Smooth muscle cell (in vitro differentiated cells): ENCODE data around the gene BICD2. TPM values are rescaled to one million over a fixed set of nuclear protein-coding genes. Genes with fewer than 3 reads are reported as not detected.

Experiments used
- DNase-seq: peaks from one replicate; lab custom pipeline; 2025; ENCODE audit not compliant: unreplicated experiment; lab: John Stamatoyannopoulos, UW
- H2AFZ ChIP-seq: fragments of 200-600 bp; sonication (generic); 2 replicates; pipeline ENCODE4 v1.6.0; 2016; ENCODE audit warnings: antibody characterized with exemption, low read depth, mild to moderate bottlenecking
- H3F3A ChIP-seq: fragments of 200-600 bp; sonication (generic); 2 replicates; pipeline ENCODE4 v1.6.0; 2017; ENCODE audit warnings: antibody characterized with exemption, low read depth
- H3K27ac ChIP-seq: fragments of 200-600 bp; sonication (generic); 2 replicates; pipeline ENCODE4 v1.5.1; 2016; ENCODE audit warnings: low read depth, mild to moderate bottlenecking
- H3K27me3 ChIP-seq: fragments of 200-600 bp; sonication (generic); 2 replicates; pipeline ENCODE4 v1.6.1; 2016; ENCODE audit warnings: low read depth, mild to moderate bottlenecking
- H3K36me3 ChIP-seq: fragments of 200-600 bp; sonication (generic); 2 replicates; pipeline ENCODE4 v1.5.1; 2016; ENCODE audit warnings: low read depth
- H3K4me1 ChIP-seq: fragments of 200-600 bp; sonication (generic); 2 replicates; pipeline ENCODE4 v1.5.1; 2016; ENCODE audit warnings: low read depth
- H3K4me2 ChIP-seq: fragments of 200-600 bp; sonication (generic); 2 replicates; pipeline ENCODE4 v1.6.0; 2016; ENCODE audit warnings: mild to moderate bottlenecking
- H3K4me3 ChIP-seq: fragments of 200-600 bp; sonication (generic); 2 replicates; pipeline ENCODE4 v1.5.1; 2016; ENCODE audit warnings: mild to moderate bottlenecking
- H3K79me2 ChIP-seq: fragments of 200-600 bp; sonication (generic); 2 replicates; pipeline ENCODE4 v1.6.0; 2016; ENCODE audit warnings: low read depth, mild to moderate bottlenecking
- H3K9ac ChIP-seq: fragments of 200-600 bp; sonication (generic); 2 replicates; pipeline ENCODE4 v1.6.0; 2016; ENCODE audit warnings: low read depth
- H3K9me3 ChIP-seq: fragments of 200-600 bp; sonication (generic); replicated peaks from 2 replicates; pipeline ENCODE4 v1.5.1; 2016; ENCODE audit warnings: low read depth
- H4K20me1 ChIP-seq: fragments of 200-600 bp; sonication (generic); 2 replicates; pipeline ENCODE4 v1.6.0; 2016; ENCODE audit warnings: low read depth
- WGBS: methylation state at CpG from one replicate; pipeline ENCODE4 v1.1.7; 2016; ENCODE audit warnings: low lambda C conversion rate; 5-methylcytosine and 5-hydroxymethylcytosine counted together
- polyA plus RNA-seq: library from polyadenylated mRNA; unstranded; fragments of >200 nt; fragmentation: Nextera tagmentation; extraction: Ambion mirVana; gene quantifications from 2 replicates; pipeline ENCODE4 v1.2.1, GENCODE V29; 2016
- total RNA-seq: library from RNA; depleted of rRNA; stranded (reverse); fragments of >200 nt; gene quantifications from 2 replicates; pipeline ENCODE4 v1.2.3, GENCODE V29; 2014
- TF ChIP-seq, protein P1 (sequence below): fragments of 200-600 bp; sonication (generic); IDR thresholded peaks from 2 replicates; pipeline ENCODE4 v1.5.1; 2017; ENCODE audit warnings: borderline replicate concordance, mild to moderate bottlenecking, antibody characterized with exemption; ENCODE audit not compliant: insufficient read depth, poor library complexity, severe bottlenecking

The BICD2 gene
- total and polyA plus RNA-seq, 2 experiments from 2014 or later, result 28.1 to 29.1 TPM

DNA sequence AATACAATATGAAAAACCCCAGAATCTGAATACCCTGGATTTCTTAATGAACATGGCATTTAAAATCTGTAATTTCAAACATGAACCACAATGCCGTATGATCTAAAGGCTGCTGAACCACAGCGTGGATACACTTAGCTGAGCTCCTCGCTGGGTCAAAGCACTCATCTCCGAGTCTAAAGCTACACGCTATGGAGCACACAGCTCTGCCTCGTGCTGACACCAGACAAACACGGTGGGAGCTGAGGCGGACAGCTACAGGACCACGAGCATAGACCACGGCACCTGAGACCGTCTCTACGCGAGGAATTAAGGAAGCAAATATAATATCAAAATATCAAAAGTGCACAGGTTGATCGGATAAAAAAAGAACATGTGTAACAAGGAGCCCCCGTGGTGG is 51.9 kb downstream of the BICD2 start:
- Histone ChIP-seq H2AFZ (no peak overlapping the region), H3K4me2 (no peak overlapping the region), H3K36me3 (no peaks in the 10 kb centered on the region), H3F3A (no peaks in the 10 kb centered on the region), H3K9ac (no peak overlapping the region), H3K27ac (no peak overlapping the region), H3K4me1 (no peaks in the 10 kb centered on the region), H3K9me3 (no peaks in the 10 kb centered on the region), H3K79me2 (no peaks in the 10 kb centered on the region), H3K27me3 (no peaks in the 10 kb centered on the region), H4K20me1 (peaks cover 32% of the 10 kb centered on the region), H3K4me3 (no peak overlapping the region)
- TF ChIP-seq, protein P1, sequence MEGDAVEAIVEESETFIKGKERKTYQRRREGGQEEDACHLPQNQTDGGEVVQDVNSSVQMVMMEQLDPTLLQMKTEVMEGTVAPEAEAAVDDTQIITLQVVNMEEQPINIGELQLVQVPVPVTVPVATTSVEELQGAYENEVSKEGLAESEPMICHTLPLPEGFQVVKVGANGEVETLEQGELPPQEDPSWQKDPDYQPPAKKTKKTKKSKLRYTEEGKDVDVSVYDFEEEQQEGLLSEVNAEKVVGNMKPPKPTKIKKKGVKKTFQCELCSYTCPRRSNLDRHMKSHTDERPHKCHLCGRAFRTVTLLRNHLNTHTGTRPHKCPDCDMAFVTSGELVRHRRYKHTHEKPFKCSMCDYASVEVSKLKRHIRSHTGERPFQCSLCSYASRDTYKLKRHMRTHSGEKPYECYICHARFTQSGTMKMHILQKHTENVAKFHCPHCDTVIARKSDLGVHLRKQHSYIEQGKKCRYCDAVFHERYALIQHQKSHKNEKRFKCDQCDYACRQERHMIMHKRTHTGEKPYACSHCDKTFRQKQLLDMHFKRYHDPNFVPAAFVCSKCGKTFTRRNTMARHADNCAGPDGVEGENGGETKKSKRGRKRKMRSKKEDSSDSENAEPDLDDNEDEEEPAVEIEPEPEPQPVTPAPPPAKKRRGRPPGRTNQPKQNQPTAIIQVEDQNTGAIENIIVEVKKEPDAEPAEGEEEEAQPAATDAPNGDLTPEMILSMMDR, result no peak
- 97% methylated on average over 15 of the region's 15 CpGs for WGBS
- no peak for DNase-seq

DNA sequence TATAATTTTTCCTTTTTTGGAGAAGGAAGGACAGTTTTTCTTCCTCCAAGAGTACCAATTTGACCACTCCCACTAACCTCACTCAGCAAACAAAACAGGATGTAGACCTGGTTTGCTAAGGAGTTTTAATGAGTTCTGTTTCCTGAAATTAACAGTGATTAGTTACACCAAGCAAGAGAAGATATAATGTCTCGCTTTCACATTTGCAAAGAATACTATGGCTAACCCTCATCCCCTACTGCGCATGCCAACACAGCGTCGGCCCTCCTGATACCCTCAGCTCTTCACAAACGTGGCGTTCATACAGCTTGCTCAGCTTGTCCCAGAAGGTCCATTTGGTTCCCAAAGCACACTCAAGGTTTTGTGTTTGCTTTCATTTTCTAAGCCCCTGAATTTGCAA is 52.8 kb downstream of the BICD2 start:
- WGBS, result 97% methylated on average over 6 of the region's 6 CpGs
- Histone ChIP-seq H3K27ac (no peak overlapping the region), H3K4me1 (no peaks in the 10 kb centered on the region), H3F3A (no peaks in the 10 kb centered on the region), H3K36me3 (no peaks in the 10 kb centered on the region), H3K4me2 (no peak overlapping the region), H3K4me3 (no peak overlapping the region), H4K20me1 (peaks cover 29% of the 10 kb centered on the region), H3K79me2 (no peaks in the 10 kb centered on the region), H2AFZ (no peak overlapping the region), H3K27me3 (no peaks in the 10 kb centered on the region), H3K9ac (no peak overlapping the region), H3K9me3 (no peaks in the 10 kb centered on the region)
- no peak for DNase-seq
- TF ChIP-seq, protein P1, result no peak

DNA sequence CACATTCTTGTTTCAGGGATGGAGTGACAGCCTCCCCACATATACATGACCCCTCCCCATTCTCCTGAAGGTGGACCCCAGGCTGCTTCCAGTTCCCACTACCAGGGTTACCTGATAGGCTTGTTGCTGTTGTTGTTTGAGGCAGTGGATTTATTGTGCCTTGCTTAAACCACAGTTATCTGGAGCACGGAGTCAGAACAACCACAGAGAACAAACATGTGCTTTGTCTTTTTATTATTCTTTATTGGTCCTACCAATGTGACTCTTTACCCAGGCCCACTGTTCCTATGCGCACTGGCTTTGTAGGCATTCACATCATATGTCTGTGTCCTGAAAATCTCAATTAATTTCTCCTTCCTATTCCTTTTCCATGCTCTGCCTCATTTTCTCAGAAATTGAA is 53.5 kb downstream of the BICD2 start:
- Histone ChIP-seq H3K27me3 (no peaks in the 10 kb centered on the region), H3K4me3 (no peak overlapping the region), H3K4me2 (no peak overlapping the region), H3K9me3 (no peaks in the 10 kb centered on the region), H3K9ac (no peak overlapping the region), H3F3A (no peaks in the 10 kb centered on the region), H2AFZ (no peak overlapping the region), H3K4me1 (no peaks in the 10 kb centered on the region), H3K79me2 (no peaks in the 10 kb centered on the region), H4K20me1 (peaks cover 22% of the 10 kb centered on the region), H3K36me3 (no peaks in the 10 kb centered on the region), H3K27ac (no peak overlapping the region)
- TF ChIP-seq, protein P1, result no peak
- 83% methylated on average over 2 of the region's 2 CpGs for WGBS
- DNase-seq, result no peak

DNA sequence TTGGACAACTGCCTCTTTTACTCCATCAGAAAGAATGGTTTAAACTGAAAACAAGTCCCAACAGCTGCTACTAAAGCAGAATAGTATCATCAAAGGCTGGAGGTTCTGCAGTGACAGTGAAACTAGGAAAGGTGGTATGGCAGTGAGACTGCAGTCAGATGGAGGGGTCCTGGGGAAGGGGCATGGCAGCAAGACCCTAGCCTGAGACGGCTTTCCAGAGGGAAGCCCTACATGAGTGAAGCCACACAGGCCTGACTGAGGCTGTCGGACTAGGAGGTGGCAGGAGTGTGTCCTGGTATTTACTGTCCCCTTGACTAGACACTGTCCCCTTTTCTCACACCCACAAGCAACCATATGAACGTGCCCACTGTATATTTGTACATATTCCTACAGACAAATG is 54.3 kb downstream of the BICD2 start:
- TF ChIP-seq, protein P1, result no peak
- no peaks in the 10 kb centered on the region for H3K9me3 ChIP-seq
- H3K27me3 ChIP-seq, result no peaks in the 10 kb centered on the region
- H3K4me2 ChIP-seq, result no peak overlapping the region
- peaks cover 14% of the 10 kb centered on the region for H4K20me1 ChIP-seq
- H3K4me1 ChIP-seq, result no peaks in the 10 kb centered on the region
- H3F3A ChIP-seq, result no peaks in the 10 kb centered on the region
- H3K9ac ChIP-seq, result no peak overlapping the region
- H2AFZ ChIP-seq, result no peak overlapping the region
- no peak overlapping the region for H3K27ac ChIP-seq
- no peak for DNase-seq
- WGBS, result 93% methylated on average over 3 of the region's 3 CpGs
- no peaks in the 10 kb centered on the region for H3K79me2 ChIP-seq
- H3K36me3 ChIP-seq, result no peaks in the 10 kb centered on the region
- H3K4me3 ChIP-seq, result no peak overlapping the region
